Esophagus squamous epithelium (tissue), 5 donors: ENCODE data around the gene DNAJC4. TPM values are rescaled to one million over a fixed set of nuclear protein-coding genes. Genes with fewer than 3 reads are reported as not detected.
"Not testable (repeated sequence)": the region's sequence is repeated elsewhere in the genome, so short reads cannot be mapped to it uniquely, and the experiment has no call there.

ENCODE experiments used
- DNase-seq: peaks from one replicate; lab custom pipeline; 2025; lab: John Stamatoyannopoulos, UW
- H3K27ac ChIP-seq, 4 donors: fragments of 200-600 bp; sonication (generic); one replicate each; pipeline ENCODE4 v1.5.1; 2016 to 2019; ENCODE audit warnings: mild to moderate bottlenecking in 1 of 4
- H3K27me3 ChIP-seq, 4 donors: fragments of 200-600 bp; sonication (generic); 1 replicate in 3 of 4; 2 replicates in 1 of 4; pipeline versions ENCODE4 v1.5.1 to v1.6.0; 2017 to 2021; ENCODE audit warnings: antibody characterized with exemption in 1 of 4
- H3K36me3 ChIP-seq, 3 donors: fragments of 200-600 bp; sonication (generic); one replicate each; pipeline ENCODE4 v1.5.1; 2016 to 2019
- H3K4me1 ChIP-seq, 3 donors: fragments of 200-600 bp; sonication (generic); one replicate each; pipeline ENCODE4 v1.5.1; 2017 to 2019
- H3K4me3 ChIP-seq, 4 donors: fragments of 200-600 bp; sonication (generic); 1 replicate in 3 of 4; 2 replicates in 1 of 4; pipeline ENCODE4 v1.5.1; 2016 to 2019; ENCODE audit warnings: mild to moderate bottlenecking in 2 of 4, moderate library complexity in 1 of 4
- H3K9me3 ChIP-seq, 3 donors: fragments of 200-600 bp; sonication (generic); one replicate each; pipeline ENCODE4 v1.5.1; 2016 to 2019
- POLR2A ChIP-seq, 4 donors: fragments of 450-650 bp; IDR thresholded peaks; one replicate each; pipeline ENCODE4 v1.6.1; 2017; ENCODE audit warnings: antibody characterized with exemption in 4 of 4, mild to moderate bottlenecking in 4 of 4, moderate library complexity in 3 of 4
- WGBS, 2 donors: methylation state at CpG; one replicate each; pipeline ENCODE4 v1.1.5; 2018; 5-methylcytosine and 5-hydroxymethylcytosine counted together
- intact Hi-C: fragments of 100-400 bp; cut with DNase I; formaldehyde crosslinking; loops from one replicate; pipeline ENCODE4 v1.15.0; 2022
- total RNA-seq, 4 donors: library from RNA; depleted of rRNA; stranded (reverse); fragments of >200 nt; gene quantifications; one replicate each; pipeline ENCODE4 v1.1.0, GENCODE V29; 2016
- TF ChIP-seq, protein P1 (sequence below), 6 experiments: fragments of 450-650 bp in 4 of 6; fragments of 200-600 bp in 2 of 6; sonication (generic) in 2 of 6; IDR thresholded peaks; one replicate each; pipeline ENCODE4 v1.5.1; 2016 to 2019; ENCODE audit warnings: antibody characterized with exemption in 6 of 6, mild to moderate bottlenecking in 4 of 6, moderate library complexity in 4 of 6
- donor health status: DM: yes; HTN: yes; CAD: no.

Gene DNAJC4
- total RNA-seq, 4 donors from 2014 or later: 8.9 to 27.1 (median 16.8) TPM

- WGBS, 2 donors: no CpG with 5 or more reads among the region's 6 CpGs
- Histone ChIP-seq H3K27ac (peak overlapping the region; percentile 89 to 100 (median 92)), H3K36me3 (peaks cover 0 to 26% (median 0%) of the 10 kb centered on the region in 3 donors), H3K4me3 (peak overlapping the region; percentile 46 to 88 (median 83)), H3K9me3 (no peaks in the 10 kb centered on the region), H3K4me1 (peaks cover 43 to 73% (median 54%) of the 10 kb centered on the region in 3 donors), H3K27me3 (no peaks in the 10 kb centered on the region)
- no peak for TF ChIP-seq POLR2A (IDR thresholded peaks at IDR 0.05)
- TF ChIP-seq, protein P1, sequence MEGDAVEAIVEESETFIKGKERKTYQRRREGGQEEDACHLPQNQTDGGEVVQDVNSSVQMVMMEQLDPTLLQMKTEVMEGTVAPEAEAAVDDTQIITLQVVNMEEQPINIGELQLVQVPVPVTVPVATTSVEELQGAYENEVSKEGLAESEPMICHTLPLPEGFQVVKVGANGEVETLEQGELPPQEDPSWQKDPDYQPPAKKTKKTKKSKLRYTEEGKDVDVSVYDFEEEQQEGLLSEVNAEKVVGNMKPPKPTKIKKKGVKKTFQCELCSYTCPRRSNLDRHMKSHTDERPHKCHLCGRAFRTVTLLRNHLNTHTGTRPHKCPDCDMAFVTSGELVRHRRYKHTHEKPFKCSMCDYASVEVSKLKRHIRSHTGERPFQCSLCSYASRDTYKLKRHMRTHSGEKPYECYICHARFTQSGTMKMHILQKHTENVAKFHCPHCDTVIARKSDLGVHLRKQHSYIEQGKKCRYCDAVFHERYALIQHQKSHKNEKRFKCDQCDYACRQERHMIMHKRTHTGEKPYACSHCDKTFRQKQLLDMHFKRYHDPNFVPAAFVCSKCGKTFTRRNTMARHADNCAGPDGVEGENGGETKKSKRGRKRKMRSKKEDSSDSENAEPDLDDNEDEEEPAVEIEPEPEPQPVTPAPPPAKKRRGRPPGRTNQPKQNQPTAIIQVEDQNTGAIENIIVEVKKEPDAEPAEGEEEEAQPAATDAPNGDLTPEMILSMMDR (IDR thresholded peaks at IDR 0.05): no peak
- DNase-seq: no peak
- intact Hi-C loops: no loop called here
Observed at GRCh38 chr11:64245401-64245796, 15.1 kb downstream of the DNAJC4 start.

- Histone ChIP-seq H3K9me3 (no peaks in the 10 kb centered on the region), H3K4me3 (peak overlapping the region; percentile 46 to 88 (median 83)), H3K4me1 (peaks cover 46 to 75% (median 57%) of the 10 kb centered on the region in 3 donors), H3K27ac (peak overlapping the region; percentile 89 to 100 (median 92)), H3K36me3 (peaks cover 0 to 26% (median 0%) of the 10 kb centered on the region in 3 donors), H3K27me3 (no peaks in the 10 kb centered on the region)
- DNase-seq: no peak
- intact Hi-C loops: no loop called here
- TF ChIP-seq, protein P1 (IDR thresholded peaks at IDR 0.05): no peak
- peak in 2 of 4 donors; percentile 37 to 53 for TF ChIP-seq POLR2A (IDR thresholded peaks at IDR 0.05)
- 0 to 4% methylated on average over 17 to 27 of the region's 46 CpGs for WGBS, 2 donors
Observed at GRCh38 chr11:64245797-64246620, 15.7 kb downstream of the DNAJC4 start.

- H3K9me3 ChIP-seq, H3K27me3 ChIP-seq, intact Hi-C loops, DNase-seq: not testable (repeated sequence)
- H3K4me1 ChIP-seq: peaks cover 46 to 78% (median 59%) of the 10 kb centered on the region in 3 donors
- peaks cover 0 to 26% (median 0%) of the 10 kb centered on the region in 3 donors for H3K36me3 ChIP-seq
- no CpG with 5 or more reads among the region's 43 CpGs for WGBS, 2 donors
- peak overlapping the region; percentile 46 to 88 (median 83) for H3K4me3 ChIP-seq
- peak overlapping the region; percentile 89 to 100 (median 92) for H3K27ac ChIP-seq
Observed at GRCh38 chr11:64246621-64246870, 16.2 kb downstream of the DNAJC4 start.

GRCh38 chr11:64246871-64247728 lies 16.8 kb downstream of the DNAJC4 start, which contains the start of gene PPP1R14B:
PPP1R14B (minus strand) TSS chr11:64246943; CDS start chr11:64246673, 270 bp downstream.
- 0 to 1% methylated on average over 13 to 29 of the region's 74 CpGs for WGBS, 2 donors
- TF ChIP-seq, protein P1 (IDR thresholded peaks at IDR 0.05): peak in 4 of 6 experiments; percentile 17 to 35 (median 28)
- TF ChIP-seq POLR2A (IDR thresholded peaks at IDR 0.05): peak in 1 of 4 donors; percentile 51
- H3K4me1 ChIP-seq: peaks cover 46 to 79% (median 58%) of the 10 kb centered on the region in 3 donors
- H3K9me3 ChIP-seq: no peaks in the 10 kb centered on the region
- H3K36me3 ChIP-seq: peaks cover 0 to 26% (median 0%) of the 10 kb centered on the region in 3 donors
- H3K27me3 ChIP-seq: no peaks in the 10 kb centered on the region
- DNase-seq: peak; percentile 43
- peak within 1 kb of the TSS; percentile 89 to 100 (median 92) for H3K27ac ChIP-seq
- H3K4me3 ChIP-seq: peak within 1 kb of the TSS; percentile 46 to 88 (median 83)
- intact Hi-C loops: no loop called here

- no peak for TF ChIP-seq POLR2A (IDR thresholded peaks at IDR 0.05)
- TF ChIP-seq, protein P1 (IDR thresholded peaks at IDR 0.05): no peak
- Histone ChIP-seq H3K4me3 (peak overlapping the region; percentile 44 to 88 (median 83)), H3K27me3 (no peaks in the 10 kb centered on the region), H3K36me3 (peaks cover 0 to 21% (median 0%) of the 10 kb centered on the region in 3 donors), H3K9me3 (no peaks in the 10 kb centered on the region), H3K4me1 (peaks cover 46 to 79% (median 58%) of the 10 kb centered on the region in 3 donors), H3K27ac (peak overlapping the region; percentile 89 to 96 (median 92))
- intact Hi-C loops: no loop called here
- DNase-seq: no peak
- WGBS, 2 donors: 31 to 33% methylated on average over 29 to 30 of the region's 31 CpGs
Observed at GRCh38 chr11:64247729-64248531, 17.6 kb downstream of the DNAJC4 start.
